PC-9 (cell line): ENCODE results near the gene GRIN2D. TPM values are rescaled to one million over a fixed set of nuclear protein-coding genes. Genes with fewer than 3 reads are reported as not detected.
A peak's percentile ranks its signal among the peaks of the same experiment; 100 is the strongest.
"Not testable (repeated sequence)": the region's sequence is repeated elsewhere in the genome, so short reads cannot be mapped to it uniquely, and the experiment has no call there.

Experiments
- BruUV-seq: library from RNA; stranded (reverse); fragments of 400-500 nt; replicated peaks from 2 replicates; lab custom pipeline; 2021; lab: Mats Ljungman, UMichigan
- CTCF ChIA-PET: fragments of 300-600 bp; sonication (Branson Sonifier 250); formaldehyde crosslinking; loops from one replicate; lab custom pipeline; 2022; ENCODE audit warnings: antibody characterized with exemption; lab: Charles Lee
- POLR2A ChIA-PET: fragments of 300-600 bp; sonication (Branson Sonifier 250); formaldehyde crosslinking; loops from one replicate; lab custom pipeline; 2022; ENCODE audit warnings: antibody characterized with exemption; ENCODE audit not compliant: unreplicated experiment; lab: Charles Lee
- DNase-seq, 2 experiments: peaks; one replicate each; pipeline versions ENCODE4 v3.0.0 to v3.0.0-alpha.2; 2015 to 2022; ENCODE audit warnings: mixed read lengths in 1 of 2
- H2AFZ ChIP-seq: fragments of 200-600 bp; sonication (generic); 2 replicates; pipeline ENCODE4 v1.8.1; 2017; ENCODE audit warnings: antibody characterized with exemption
- H3F3A ChIP-seq: fragments of 200-600 bp; sonication (generic); 2 replicates; pipeline ENCODE4 v1.8.1; 2017; ENCODE audit warnings: antibody characterized with exemption, mild to moderate bottlenecking, low read depth; ENCODE audit not compliant: insufficient read depth
- H3K27ac ChIP-seq: fragments of 200-600 bp; sonication (generic); 2 replicates; pipeline ENCODE4 v1.6.1; 2016; ENCODE audit warnings: mixed run types
- H3K27me3 ChIP-seq: fragments of 200-600 bp; sonication (generic); 2 replicates; pipeline ENCODE4 v1.6.1; 2016; ENCODE audit warnings: low read depth, mixed run types; ENCODE audit not compliant: insufficient read depth
- H3K36me3 ChIP-seq: fragments of 200-600 bp; sonication (generic); 2 replicates; pipeline ENCODE4 v1.6.1; 2016; ENCODE audit warnings: low read depth, mixed run types
- H3K4me1 ChIP-seq: fragments of 200-600 bp; sonication (generic); replicated peaks from 2 replicates; pipeline ENCODE4 v1.6.1; 2016; ENCODE audit warnings: mixed run types; ENCODE audit not compliant: insufficient read depth
- H3K4me2 ChIP-seq: fragments of 200-600 bp; sonication (generic); 2 replicates; pipeline ENCODE4 v1.6.1; 2017; ENCODE audit warnings: mixed run types
- H3K4me3 ChIP-seq: fragments of 200-600 bp; sonication (generic); 2 replicates; pipeline ENCODE4 v1.6.1; 2016; ENCODE audit warnings: mixed run types
- H3K79me2 ChIP-seq: fragments of 200-600 bp; sonication (generic); 2 replicates; pipeline ENCODE4 v1.6.1; 2017; ENCODE audit warnings: low read depth, mixed run types
- H3K9me2 ChIP-seq: fragments of 200-600 bp; sonication (generic); 2 replicates; pipeline ENCODE4 v1.8.1; 2017; ENCODE audit warnings: mild to moderate bottlenecking; ENCODE audit not compliant: insufficient read depth
- H3K9me3 ChIP-seq: fragments of 200-600 bp; sonication (generic); 2 replicates; pipeline ENCODE4 v1.8.1; 2016; ENCODE audit warnings: low read depth; ENCODE audit not compliant: insufficient read depth
- H4K20me1 ChIP-seq: fragments of 200-600 bp; sonication (generic); 2 replicates; pipeline ENCODE4 v1.8.1; 2017; ENCODE audit not compliant: insufficient read depth
- CTCF ChIP-seq: fragments of 200-600 bp; sonication (generic); conservative IDR thresholded peaks from 2 replicates; pipeline ENCODE4 v1.6.1; 2017; ENCODE audit warnings: mixed run types, antibody characterized with exemption, mild to moderate bottlenecking, moderate library complexity
- EZH2 ChIP-seq: fragments of 200-600 bp; sonication (generic); IDR thresholded peaks from 2 replicates; pipeline ENCODE4 v1.8.0; 2017; ENCODE audit warnings: antibody characterized with exemption, low read depth
- intact Hi-C: fragments of 100-400 bp; cut with micrococcal nuclease; formaldehyde crosslinking; loops from one replicate; pipeline ENCODE4 v1.10.0; 2022; ENCODE audit not compliant: unreplicated experiment
- total RNA-seq: library from RNA; stranded (reverse); gene quantifications from 2 replicates; pipeline ENCODE4 v1.2.3, GENCODE V29; 2021

The GRIN2D gene
- total RNA-seq, 1 experiment from 2014 or later: 3.8 TPM

DNA sequence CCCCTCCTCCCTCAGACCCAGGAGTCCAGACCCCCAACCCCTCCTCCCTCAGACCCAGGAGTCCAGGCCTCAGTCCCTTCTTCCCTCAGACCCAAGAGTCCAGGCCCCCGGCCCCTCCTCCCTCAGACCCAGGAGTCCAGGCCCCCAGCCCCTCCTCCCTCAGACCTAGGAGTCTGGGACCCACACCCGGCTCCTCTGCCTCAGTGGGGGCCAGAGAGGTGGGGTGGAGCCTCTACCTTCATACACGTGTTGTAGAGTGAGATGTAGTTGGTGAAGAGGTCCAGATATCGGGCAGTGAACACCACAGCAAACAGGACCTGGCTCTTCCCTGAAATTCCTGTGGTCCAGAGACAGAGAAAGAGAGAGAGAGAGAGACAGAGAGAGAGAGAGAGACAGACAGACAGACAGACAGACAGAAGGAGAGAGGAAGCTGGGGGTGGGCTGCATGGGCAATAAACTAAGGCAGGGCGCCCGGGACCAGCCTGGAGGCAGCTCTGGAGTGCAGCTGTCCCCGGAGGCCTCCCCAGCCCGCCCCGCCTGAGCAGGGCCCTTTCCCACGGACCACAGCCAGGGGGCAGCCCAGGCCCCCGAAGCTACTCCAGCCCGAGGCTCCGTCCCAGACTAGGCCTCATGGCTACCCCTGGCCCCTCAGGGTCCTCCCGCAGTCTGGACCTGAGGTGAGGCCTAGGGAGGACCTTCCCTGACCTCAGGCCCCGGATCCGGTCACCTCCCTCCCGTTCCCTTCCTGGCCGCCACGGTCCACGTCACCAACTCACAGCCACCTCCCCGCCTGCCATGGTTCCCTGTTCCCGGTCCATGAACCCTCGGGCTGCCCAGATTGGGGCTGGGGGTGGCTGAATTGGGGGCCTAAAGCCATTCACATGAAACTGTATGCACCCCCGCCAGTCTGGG lies 3.0 kb upstream of the GRIN2D start:
- TSS peak; percentile 45 for BruUV-seq
- CTCF ChIA-PET: interaction anchor here (1.1 to 1.6 kb wide), 5 partner anchors 55 to 199 kb away, joined by 3 to 30 read pairs (median 4); no protein-coding TSS in a partner anchor
- no peaks in the 10 kb centered on the region for H3K9me3 ChIP-seq
- peak overlapping the region; percentile 75 for H2AFZ ChIP-seq
- POLR2A ChIA-PET: interaction anchor here (0.6 to 1.5 kb wide), 3 partner anchors 13 to 103 kb away, joined by 7 to 22 read pairs (median 8); partner anchors contain the start of genes SYNGR4 and TMEM143
- TF ChIP-seq CTCF (peak; percentile 77), EZH2 (no peak)
- no peaks in the 10 kb centered on the region for H3K9me2 ChIP-seq
- H3K4me3 ChIP-seq: peak overlapping the region; percentile 91
- DNase-seq: peak in 1 of 2 experiments; percentile 56
- H3K4me2 ChIP-seq: peak overlapping the region; percentile 99
- peaks cover 43% of the 10 kb centered on the region for H3F3A ChIP-seq
- peaks cover 30% of the 10 kb centered on the region for H3K36me3 ChIP-seq
- no peaks in the 10 kb centered on the region for H3K4me1 ChIP-seq
- intact Hi-C loops: loop anchor here (1.0 to 5.0 kb wide), 3 partner anchors 26 to 123 kb away; partner anchors contain the start of gene SYNGR4
- H3K27ac ChIP-seq: peak overlapping the region; percentile 58
- peaks cover 34% of the 10 kb centered on the region for H3K79me2 ChIP-seq
- peaks cover 20% of the 10 kb centered on the region for H4K20me1 ChIP-seq
- peaks cover 11% of the 10 kb centered on the region for H3K27me3 ChIP-seq

- Histone ChIP-seq H3K27me3 (peaks cover 11% of the 10 kb centered on the region), H4K20me1 (peaks cover 15% of the 10 kb centered on the region), H2AFZ (peak within 1 kb of the TSS; percentile 75), H3K79me2 (peaks cover 34% of the 10 kb centered on the region), H3K4me1 (no peaks in the 10 kb centered on the region), H3K9me3 (no peaks in the 10 kb centered on the region), H3K4me2 (peak within 1 kb of the TSS; percentile 99), H3K4me3 (peak within 1 kb of the TSS; percentile 91), H3K9me2 (no peaks in the 10 kb centered on the region), H3K27ac (peak within 1 kb of the TSS; percentile 58), H3F3A (peaks cover 45% of the 10 kb centered on the region), H3K36me3 (peaks cover 25% of the 10 kb centered on the region)
- ChIA-PET CTCF (interaction anchor here (0.5 to 1.6 kb wide), 9 partner anchors 22 to 1673 kb away, joined by 3 to 30 read pairs (median 4); no protein-coding TSS in a partner anchor), POLR2A (interaction anchor here (0.6 to 1.5 kb wide), 6 partner anchors 27 to 193 kb away, joined by 4 to 9 read pairs (median 6); partner anchors contain the start of genes SYNGR4 and TMEM143)
- intact Hi-C loops: loop anchor here (1.0 to 5.0 kb wide), 4 partner anchors 27 to 124 kb away; partner anchors contain the start of gene SYNGR4
- DNase-seq: peak in 1 of 2 experiments; percentile 82
- TF ChIP-seq EZH2 (no peak), CTCF (peak; percentile 95)
- BruUV-seq: TSS peak; percentile 75
Measured at GRCh38 chr19:48391100-48392005, 2.1 kb upstream of the GRIN2D start, which contains the start of gene KDELR1. Gene KDELR1, minus strand, starts transcription at chr19:48391551. Its CDS starts 193 bp downstream, at chr19:48391358.

DNA sequence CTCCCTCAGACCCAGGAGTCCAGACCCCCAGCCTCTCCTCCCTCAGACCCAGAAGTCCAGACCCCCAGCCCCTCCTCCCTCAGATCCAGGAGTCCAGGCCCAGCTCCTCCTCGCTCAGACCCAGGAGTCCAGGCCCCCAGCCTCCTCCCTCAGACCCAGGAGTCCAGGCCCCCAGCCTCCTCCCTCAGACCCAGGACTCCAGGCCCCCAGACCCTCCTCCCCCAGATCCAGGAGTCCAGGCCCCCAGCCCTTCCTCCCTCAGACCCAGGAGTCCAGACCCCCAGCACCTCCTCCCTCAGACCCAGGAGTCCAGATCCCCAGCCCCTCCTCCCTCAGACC lies 1.5 kb upstream of the GRIN2D start:
- not testable (repeated sequence) for DNase-seq, H3K4me1 ChIP-seq, H3K9me3 ChIP-seq, H2AFZ ChIP-seq, H3K9me2 ChIP-seq, BruUV-seq, H3K4me3 ChIP-seq, H3K27ac ChIP-seq
- Histone ChIP-seq H4K20me1 (peaks cover 15% of the 10 kb centered on the region), H3F3A (peaks cover 45% of the 10 kb centered on the region), H3K27me3 (peaks cover 11% of the 10 kb centered on the region), H3K4me2 (peak overlapping the region; percentile 99; the same call in 1 of the 2 replicates), H3K79me2 (peaks cover 34% of the 10 kb centered on the region), H3K36me3 (peaks cover 24% of the 10 kb centered on the region)
- intact Hi-C loops: loop anchor here (2.0 to 5.0 kb wide), 2 partner anchors 71 to 95 kb away; a partner anchor contains a TSS
- ChIA-PET CTCF (interaction anchor here (0.5 to 1.6 kb wide), 8 partner anchors 23 to 1674 kb away, joined by 3 to 30 read pairs (median 6); no protein-coding TSS in a partner anchor), POLR2A (interaction anchor here (0.6 to 1.5 kb wide), 6 partner anchors 28 to 192 kb away, joined by 4 to 9 read pairs (median 6); partner anchors contain the start of genes SYNGR4 and TMEM143)
